Measurements from ENCODE around the gene FBXW12.

Gene FBXW12

GRCh38 chr3:48422272-48422671 lies 50.3 kb downstream of the FBXW12 start:
- DNase-seq (ENCODE audit: low read depth in 2 of 2): no peak

GRCh38 chr3:48422681-48423080 lies 50.7 kb downstream of the FBXW12 start:
- DNase-seq (ENCODE audit: low read depth in 2 of 2): no peak

DNA sequence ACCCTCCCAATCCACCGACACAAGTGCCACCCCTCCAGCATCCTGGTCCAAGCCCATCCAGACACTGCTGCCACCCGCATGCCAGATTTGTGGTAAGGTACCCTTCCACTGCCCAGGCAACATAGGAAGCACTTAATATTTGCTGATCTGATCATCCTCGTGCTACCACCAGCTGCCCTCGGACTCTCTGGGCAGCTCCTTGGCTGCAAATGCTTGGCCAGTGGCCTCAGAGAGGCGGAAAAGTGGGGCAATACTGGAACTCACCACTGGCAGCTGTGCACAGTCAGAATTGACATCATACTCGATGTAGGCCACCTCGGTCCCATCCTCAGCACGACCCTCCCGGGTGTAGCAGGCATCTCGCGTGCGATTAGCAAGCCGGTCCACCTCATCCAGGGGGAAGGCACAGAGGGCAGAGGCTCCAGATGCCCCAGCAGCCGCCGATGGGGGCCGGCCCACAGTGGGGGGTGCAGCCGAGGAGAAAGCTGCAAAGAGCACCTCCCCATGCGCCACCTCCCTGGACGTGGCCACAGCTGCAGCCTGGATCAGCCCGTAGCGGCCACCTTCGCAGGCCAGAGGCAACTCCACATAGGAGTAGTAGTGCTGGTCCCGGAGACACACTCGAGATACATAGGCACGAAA lies 51.3 kb downstream of the FBXW12 start:
- DNase-seq (ENCODE audit: low read depth in 2 of 2): no peak

GRCh38 chr3:48423883-48424695 lies 52.1 kb downstream of the FBXW12 start:
- DNase-seq (ENCODE audit: low read depth in 2 of 2): no peak

DNA sequence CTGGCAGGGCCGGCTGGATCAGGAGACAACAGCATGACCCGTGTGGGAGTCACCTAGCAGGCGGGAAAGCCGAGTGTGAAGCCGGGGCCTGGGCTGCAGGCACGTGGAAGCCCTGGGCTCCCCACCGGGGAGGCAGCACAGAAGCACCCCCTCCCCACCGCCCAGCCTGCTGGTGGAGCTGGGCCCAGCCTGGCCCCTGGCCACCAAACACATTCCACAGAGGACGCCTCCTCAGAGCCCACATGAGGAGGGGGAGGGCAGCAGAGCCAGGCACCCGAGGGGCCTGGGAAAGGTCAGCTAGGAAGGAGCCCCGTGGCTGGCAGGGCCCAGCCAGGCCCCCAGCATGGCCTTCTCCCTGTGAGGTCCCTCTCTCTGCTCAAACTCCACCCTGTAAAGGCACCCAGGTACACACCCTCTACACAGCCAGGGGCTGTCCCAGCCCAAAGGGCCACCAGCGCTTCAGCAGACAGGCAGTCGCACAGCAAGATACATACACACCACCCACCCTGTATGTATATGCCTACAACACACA lies 53.3 kb downstream of the FBXW12 start:
- DNase-seq (ENCODE audit: low read depth in 2 of 2): no peak

GRCh38 chr3:48426401-48426909 lies 54.4 kb downstream of the FBXW12 start:
- no peak for DNase-seq (ENCODE audit: low read depth in 2 of 2)

DNA sequence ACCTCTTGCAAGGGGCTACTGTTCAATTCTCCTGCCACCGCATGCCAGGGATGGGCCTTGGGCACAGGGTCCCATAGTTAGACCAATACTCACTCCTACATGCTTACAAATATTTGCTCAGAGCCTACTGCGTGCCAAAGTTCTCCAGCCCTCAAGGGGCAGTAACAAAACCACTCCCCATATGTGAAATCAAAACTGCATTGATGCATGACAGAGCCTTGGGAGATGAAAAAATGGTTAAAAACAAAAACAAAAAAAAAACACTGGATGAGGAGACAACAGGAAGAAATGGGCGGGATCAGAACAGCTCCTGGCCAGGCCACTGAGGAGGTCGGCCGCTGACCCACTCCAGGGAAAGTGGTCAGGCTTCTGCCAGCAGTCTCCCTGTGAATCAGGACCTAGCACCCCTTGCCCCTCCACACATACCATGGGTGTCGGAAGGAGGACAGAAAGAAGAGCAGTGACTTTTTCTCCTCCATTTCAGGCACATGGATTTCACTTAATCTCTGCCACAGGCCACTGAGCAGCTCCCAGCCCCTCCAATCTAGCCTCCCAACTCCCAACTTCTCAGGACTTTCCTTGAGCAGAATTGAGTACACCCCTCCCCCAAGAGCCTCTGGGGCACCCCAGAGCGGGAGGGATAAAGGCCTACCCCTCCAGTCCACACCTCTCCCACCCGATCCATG lies 55.1 kb downstream of the FBXW12 start:
- no peak for DNase-seq (ENCODE audit: low read depth in 2 of 2)

GRCh38 chr3:48427630-48427962 lies 55.6 kb downstream of the FBXW12 start:
- DNase-seq (ENCODE audit: low read depth in 2 of 2): no peak

GRCh38 chr3:48428088-48428571 lies 56.1 kb downstream of the FBXW12 start:
- no peak for DNase-seq (ENCODE audit: low read depth in 2 of 2)

DNA sequence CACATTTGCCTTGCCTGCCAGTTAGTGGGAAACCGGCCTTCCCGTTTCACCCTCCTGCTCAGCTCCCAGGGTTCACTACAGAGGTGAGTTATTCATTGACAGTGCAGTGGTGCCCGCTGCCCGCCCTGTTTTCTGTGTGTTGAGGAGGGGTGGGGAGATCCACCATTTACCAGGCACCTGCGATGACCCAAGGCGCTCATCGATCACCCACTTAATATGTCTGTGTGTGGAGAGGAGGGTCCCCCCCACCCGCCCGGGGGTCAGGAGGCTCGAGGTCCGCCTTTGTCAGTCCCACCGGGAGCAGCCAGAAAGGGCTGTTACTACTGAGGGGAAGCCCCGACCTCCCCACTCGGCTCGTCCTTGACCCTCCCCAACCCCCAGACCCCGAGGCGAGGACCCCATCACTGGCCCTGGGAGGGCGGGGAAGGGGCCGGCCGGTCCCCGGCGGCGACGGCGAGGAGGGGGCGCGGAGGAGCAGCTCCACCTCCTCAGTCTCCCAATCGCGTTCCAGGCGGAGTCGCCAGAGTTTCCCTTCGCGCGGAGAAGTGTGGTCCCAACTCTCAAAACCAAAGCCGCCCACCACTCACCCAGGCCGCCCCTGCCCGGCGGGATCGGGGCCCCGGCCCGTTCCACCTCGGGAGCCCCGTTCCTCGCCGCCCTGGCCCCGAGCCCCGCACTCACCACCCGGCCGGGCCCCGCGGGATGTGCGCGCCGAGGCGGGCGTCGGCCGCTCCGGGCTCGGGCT lies 56.7 kb downstream of the FBXW12 start:
- no peak for DNase-seq (ENCODE audit: low read depth in 2 of 2)

DNA sequence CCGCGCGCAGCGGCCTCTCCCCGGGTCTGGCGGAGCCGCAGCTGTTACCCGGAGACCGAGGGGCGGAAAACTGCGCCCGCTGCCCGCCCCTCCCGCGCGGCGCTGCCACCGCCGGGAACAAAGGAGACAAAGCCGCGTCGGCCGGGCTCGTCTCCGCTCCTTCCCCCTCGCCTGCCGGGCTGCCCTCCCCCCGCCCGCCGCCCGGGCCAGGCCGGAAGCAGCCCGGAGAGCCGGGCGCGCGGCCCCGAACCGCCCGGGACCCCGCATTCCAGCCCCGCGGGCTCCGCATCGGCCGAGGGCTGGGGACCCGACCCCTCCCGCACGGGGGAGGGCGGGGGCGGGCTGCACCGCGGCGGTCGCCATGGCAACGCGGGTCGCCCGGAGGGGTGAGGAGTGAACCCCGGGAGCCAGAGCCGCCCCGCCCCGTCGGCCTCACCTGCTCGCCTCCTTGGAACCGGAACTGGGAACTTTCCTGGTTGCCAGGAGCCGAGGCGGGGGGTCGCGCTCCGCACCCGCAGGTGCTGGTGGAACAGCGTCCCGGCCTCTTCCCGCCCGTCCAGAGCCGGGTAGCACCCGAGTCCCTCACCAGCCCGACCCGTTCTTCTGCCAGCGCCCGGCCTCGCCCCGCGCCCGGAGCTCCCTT lies 57.4 kb downstream of the FBXW12 start:
- peak in 1 of 2 donors; percentile 41 for DNase-seq (ENCODE audit: low read depth in 2 of 2)

DNA sequence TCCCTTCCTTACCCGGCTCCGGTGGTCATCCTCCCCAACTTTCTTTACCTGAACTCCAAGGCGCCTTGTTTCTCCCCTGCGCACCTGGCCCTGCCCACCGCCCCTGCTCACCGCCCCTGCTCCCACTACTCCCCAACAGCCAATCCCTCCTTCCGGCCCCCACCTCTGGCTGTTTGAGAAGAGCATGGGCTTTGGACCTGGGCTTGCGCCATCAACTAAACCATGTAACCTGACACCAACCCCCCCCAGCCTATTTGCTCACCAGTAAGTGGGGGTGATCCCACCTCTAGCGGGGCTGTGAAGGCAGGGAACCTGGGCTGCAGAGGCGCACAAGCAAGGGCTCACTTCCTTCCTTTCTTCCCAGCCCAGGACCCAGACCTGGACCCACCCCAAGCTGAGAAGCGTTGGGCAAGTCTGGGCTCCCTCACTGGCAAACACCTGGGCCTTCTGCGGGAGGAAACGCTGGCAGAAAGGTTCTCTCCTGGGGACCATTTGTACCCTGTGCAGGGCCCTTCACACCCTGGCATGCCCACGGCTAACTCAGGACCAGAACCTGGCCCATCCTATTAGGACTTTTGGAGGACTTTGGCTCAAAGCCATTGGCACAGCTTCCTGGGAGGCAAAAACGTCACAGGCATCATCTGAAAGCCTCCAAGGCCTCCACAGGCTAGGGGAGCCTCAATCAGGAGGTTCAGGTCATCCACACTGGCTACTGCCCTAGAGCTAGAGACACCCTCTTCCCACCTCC lies 58.1 kb downstream of the FBXW12 start, which contains the start of gene PLXNB1:
Gene PLXNB1 (minus strand): TSS at position 127 of the 748 bp plus-strand sequence. CDS start 5,475 bp downstream, outside the sequence.
- no peak for DNase-seq (ENCODE audit: low read depth in 2 of 2)

DNA sequence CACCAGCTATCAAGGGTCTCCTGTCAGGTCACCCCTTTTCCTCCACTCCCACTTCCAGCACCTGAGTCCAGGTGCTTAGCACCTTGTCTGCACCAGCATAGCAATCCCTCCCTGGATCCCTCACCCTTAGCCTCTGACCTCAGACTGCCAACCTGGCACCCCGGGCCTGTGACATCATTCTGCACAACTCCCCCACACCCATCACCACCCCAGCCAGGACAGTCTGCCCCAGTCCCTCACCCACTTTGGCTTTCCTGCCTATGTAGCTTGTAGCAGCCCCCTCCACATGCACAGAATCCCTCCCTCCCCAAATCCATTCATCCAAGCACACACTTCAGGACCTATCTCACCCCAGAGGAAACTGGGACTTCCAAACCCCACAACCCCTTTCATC lies 58.7 kb downstream of the FBXW12 start:
- DNase-seq (ENCODE audit: low read depth in 2 of 2): no peak

GRCh38 chr3:48431224-48432029 lies 59.4 kb downstream of the FBXW12 start:
- DNase-seq (ENCODE audit: low read depth in 2 of 2): no peak

GRCh38 chr3:48432411-48433371 lies 60.7 kb downstream of the FBXW12 start:
- DNase-seq (ENCODE audit: low read depth in 2 of 2): no peak

GRCh38 chr3:48433472-48434118 lies 61.6 kb downstream of the FBXW12 start:
- DNase-seq (ENCODE audit: low read depth in 2 of 2): no peak

GRCh38 chr3:48434591-48435222 lies 62.7 kb downstream of the FBXW12 start:
- DNase-seq (ENCODE audit: low read depth in 2 of 2): no peak

All from stimulated activated CD4-positive, alpha-beta T cell treated with anti-CD3 and anti-CD28 coated beads, Interleukin-15, amount 100 ng/mL, for 48 hours (primary cell).